ENCODE results near the gene DDRGK1. TPM values are rescaled to one million over a fixed set of nuclear protein-coding genes. Genes with fewer than 3 reads are reported as not detected.
"Not testable (repeated sequence)": the region's sequence is repeated elsewhere in the genome, so short reads cannot be mapped to it uniquely, and the experiment has no call there.

The DDRGK1 gene
- total RNA-seq, 4 donors from 2014 or later = 37.7 to 74.9 (median 40.1) TPM

GRCh38 chr20:3223651-3223993, 19.1 kb upstream of the DDRGK1 start:
- intact Hi-C loops (cut with DNase I; ENCODE audit: low total_unique reads) = no loop called here
- no peak for DNase-seq
- TF ChIP-seq POLR2A (IDR thresholded peaks at IDR 0.05) (no peak), CTCF (IDR thresholded peaks at IDR 0.05) (no peak)
- H3K4me3 ChIP-seq = no peak overlapping the region
- H3K4me1 ChIP-seq = no peaks in the 10 kb centered on the region
- no peaks in the 10 kb centered on the region for H3K27me3 ChIP-seq
- H3K9me3 ChIP-seq = no peaks in the 10 kb centered on the region
- no peak overlapping the region for H3K27ac ChIP-seq
- no peaks in the 10 kb centered on the region for H3K36me3 ChIP-seq

GRCh38 chr20:3222635-3223600, 18.4 kb upstream of the DDRGK1 start:
- Histone ChIP-seq H3K27me3 (no peaks in the 10 kb centered on the region), H3K9me3 (no peaks in the 10 kb centered on the region), H3K4me3 (no peak overlapping the region), H3K36me3 (no peaks in the 10 kb centered on the region), H3K4me1 (no peaks in the 10 kb centered on the region), H3K27ac (no peak overlapping the region)
- TF ChIP-seq CTCF (IDR thresholded peaks at IDR 0.05) (no peak), POLR2A (IDR thresholded peaks at IDR 0.05) (no peak)
- intact Hi-C loops (cut with DNase I; ENCODE audit: low total_unique reads) = no loop called here
- DNase-seq = no peak

GRCh38 chr20:3221398-3222226, 17.1 kb upstream of the DDRGK1 start:
- no peaks in the 10 kb centered on the region for H3K9me3 ChIP-seq
- no peak overlapping the region for H3K27ac ChIP-seq
- no peak for DNase-seq
- H3K27me3 ChIP-seq = no peaks in the 10 kb centered on the region
- no peak overlapping the region for H3K4me3 ChIP-seq
- H3K4me1 ChIP-seq = no peaks in the 10 kb centered on the region
- no peaks in the 10 kb centered on the region for H3K36me3 ChIP-seq
- intact Hi-C loops (cut with DNase I; ENCODE audit: low total_unique reads) = no loop called here
- TF ChIP-seq POLR2A (IDR thresholded peaks at IDR 0.05) (no peak), CTCF (IDR thresholded peaks at IDR 0.05) (no peak)

GRCh38 chr20:3218307-3218988, 14.0 kb upstream of the DDRGK1 start:
- no peaks in the 10 kb centered on the region for H3K9me3 ChIP-seq
- no peak overlapping the region for H3K4me3 ChIP-seq
- no peak for TF ChIP-seq POLR2A (IDR thresholded peaks at IDR 0.05)
- peak; percentile 46 to 74 (median 60) for TF ChIP-seq CTCF (IDR thresholded peaks at IDR 0.05)
- no peak for DNase-seq
- H3K4me1 ChIP-seq = no peaks in the 10 kb centered on the region
- no peaks in the 10 kb centered on the region for H3K27me3 ChIP-seq
- no peak overlapping the region for H3K27ac ChIP-seq
- intact Hi-C loops (cut with DNase I; ENCODE audit: low total_unique reads) = no loop called here
- no peaks in the 10 kb centered on the region for H3K36me3 ChIP-seq

- H3K9me3 ChIP-seq; DNase-seq; H3K27me3 ChIP-seq; H3K4me1 ChIP-seq; H3K27ac ChIP-seq; H3K4me3 ChIP-seq; intact Hi-C loops (cut with DNase I; ENCODE audit: low total_unique reads); H3K36me3 ChIP-seq: not testable (repeated sequence)
Observed at GRCh38 chr20:3215359-3215917, 11.0 kb upstream of the DDRGK1 start.

Data from uterus (tissue), 4 donors.